HG03045 (cell line): Measurements from ENCODE around the gene BNC2.
"Not testable (repeated sequence)": the region's sequence is repeated elsewhere in the genome, so short reads cannot be mapped to it uniquely, and the experiment has no call there.

Experiments used
- ATAC-seq: cut with Tn5 transposase; IDR thresholded peaks from one replicate; pipeline ENCODE4 v1.9.1; 2021; ENCODE audit warnings: mild to moderate bottlenecking, moderate library complexity; ENCODE audit not compliant: unreplicated experiment

BNC2 gene

GRCh38 chr9:16461851-16462250, 408.6 kb downstream of the BNC2 start:
- no peak for ATAC-seq

GRCh38 chr9:16461137-16461840, 409.2 kb downstream of the BNC2 start:
- ATAC-seq: no peak

- ATAC-seq: no peak
Measured at GRCh38 chr9:16460696-16461095, 409.8 kb downstream of the BNC2 start.

- no peak for ATAC-seq
Measured at GRCh38 chr9:16459421-16460148, 410.9 kb downstream of the BNC2 start.

- no peak for ATAC-seq
Measured at GRCh38 chr9:16458696-16459420, 411.6 kb downstream of the BNC2 start.

- no peak for ATAC-seq
Measured at GRCh38 chr9:16455842-16456241, 414.6 kb downstream of the BNC2 start.

- no peak for ATAC-seq
Measured at GRCh38 chr9:16453390-16453789, 417.1 kb downstream of the BNC2 start.

- no peak for ATAC-seq
Measured at GRCh38 chr9:16450578-16450977, 419.9 kb downstream of the BNC2 start.

- no peak for ATAC-seq
Measured at GRCh38 chr9:16450043-16450442, 420.4 kb downstream of the BNC2 start.

GRCh38 chr9:16449076-16449730, 421.3 kb downstream of the BNC2 start:
- no peak for ATAC-seq

- ATAC-seq: no peak
Measured at GRCh38 chr9:16447946-16448345, 422.5 kb downstream of the BNC2 start.

- no peak for ATAC-seq
Measured at GRCh38 chr9:16446636-16447035, 423.8 kb downstream of the BNC2 start.

GRCh38 chr9:16445141-16445920, 425.1 kb downstream of the BNC2 start:
- ATAC-seq: no peak

GRCh38 chr9:16442622-16443021, 427.8 kb downstream of the BNC2 start:
- no peak for ATAC-seq

- ATAC-seq: no peak
Measured at GRCh38 chr9:16441791-16442190, 428.7 kb downstream of the BNC2 start.

GRCh38 chr9:16438831-16439230, 431.6 kb downstream of the BNC2 start:
- not testable (repeated sequence) for ATAC-seq

- no peak for ATAC-seq
Measured at GRCh38 chr9:16436545-16436944, 433.9 kb downstream of the BNC2 start.

- no peak for ATAC-seq
Measured at GRCh38 chr9:16434526-16434925, 435.9 kb downstream of the BNC2 start.

- ATAC-seq: no peak
Measured at GRCh38 chr9:16433494-16433893, 437.0 kb downstream of the BNC2 start.

GRCh38 chr9:16431666-16432392, 438.6 kb downstream of the BNC2 start:
- no peak for ATAC-seq
